ENCODE results near the gene ELP1.

DNA sequence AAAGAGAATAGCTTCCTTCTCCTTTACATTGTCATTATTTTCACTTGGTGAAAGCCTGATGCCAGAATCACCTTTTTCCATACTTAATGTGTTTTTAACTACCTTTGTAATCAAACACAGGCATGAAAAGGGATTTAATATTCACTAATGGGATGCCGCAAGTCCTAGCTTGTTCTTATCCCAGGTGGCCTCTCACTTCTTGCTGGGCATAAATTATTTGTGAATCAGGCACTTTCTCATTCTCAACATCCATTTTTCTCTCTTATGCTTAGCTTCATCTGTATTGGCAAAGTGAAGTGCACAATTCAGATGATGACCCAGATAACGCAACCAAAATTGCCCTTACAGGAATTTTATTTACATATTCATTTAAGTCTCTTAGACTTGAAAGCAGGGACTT is 89.1 kb downstream of the ELP1 start:
- TF ChIP-seq, protein P1, sequence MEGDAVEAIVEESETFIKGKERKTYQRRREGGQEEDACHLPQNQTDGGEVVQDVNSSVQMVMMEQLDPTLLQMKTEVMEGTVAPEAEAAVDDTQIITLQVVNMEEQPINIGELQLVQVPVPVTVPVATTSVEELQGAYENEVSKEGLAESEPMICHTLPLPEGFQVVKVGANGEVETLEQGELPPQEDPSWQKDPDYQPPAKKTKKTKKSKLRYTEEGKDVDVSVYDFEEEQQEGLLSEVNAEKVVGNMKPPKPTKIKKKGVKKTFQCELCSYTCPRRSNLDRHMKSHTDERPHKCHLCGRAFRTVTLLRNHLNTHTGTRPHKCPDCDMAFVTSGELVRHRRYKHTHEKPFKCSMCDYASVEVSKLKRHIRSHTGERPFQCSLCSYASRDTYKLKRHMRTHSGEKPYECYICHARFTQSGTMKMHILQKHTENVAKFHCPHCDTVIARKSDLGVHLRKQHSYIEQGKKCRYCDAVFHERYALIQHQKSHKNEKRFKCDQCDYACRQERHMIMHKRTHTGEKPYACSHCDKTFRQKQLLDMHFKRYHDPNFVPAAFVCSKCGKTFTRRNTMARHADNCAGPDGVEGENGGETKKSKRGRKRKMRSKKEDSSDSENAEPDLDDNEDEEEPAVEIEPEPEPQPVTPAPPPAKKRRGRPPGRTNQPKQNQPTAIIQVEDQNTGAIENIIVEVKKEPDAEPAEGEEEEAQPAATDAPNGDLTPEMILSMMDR (IDR thresholded peaks at IDR 0.05), result no peak
- TF ChIP-seq POLR2A (IDR thresholded peaks at IDR 0.05), result no peak
